COLO668 (cell line): ENCODE results near the gene PPDPF.

Experiments
- DNase-seq: peaks from one replicate; lab custom pipeline; 2025; ENCODE audit not compliant: unreplicated experiment; lab: John Stamatoyannopoulos, UW

Gene PPDPF, protein sequence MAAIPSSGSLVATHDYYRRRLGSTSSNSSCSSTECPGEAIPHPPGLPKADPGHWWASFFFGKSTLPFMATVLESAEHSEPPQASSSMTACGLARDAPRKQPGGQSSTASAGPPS

DNA sequence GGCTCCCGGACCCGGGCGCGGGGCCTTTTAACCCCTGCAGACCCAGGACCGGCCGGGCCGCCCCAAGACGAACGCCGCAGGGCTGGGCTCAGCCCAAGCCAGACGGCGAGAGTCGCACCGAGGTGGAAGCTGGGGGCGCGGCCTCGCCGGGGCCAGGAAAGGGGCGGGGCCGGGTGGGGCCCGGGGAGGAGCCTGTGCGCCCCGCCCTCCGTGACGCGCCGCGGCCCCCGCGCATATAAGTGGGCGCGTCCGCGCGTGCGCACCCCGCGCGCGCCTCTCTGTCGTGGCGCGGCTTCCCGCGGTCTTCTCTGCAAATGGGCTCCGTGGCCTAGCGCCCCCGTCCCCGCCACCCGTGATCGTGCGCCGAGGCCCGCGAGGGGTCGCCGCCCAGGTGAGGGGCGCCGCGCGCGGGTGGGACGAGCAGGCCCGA lies at the start of gene PPDPF:
PPDPF (plus strand) TSS at position 262 of the 430 bp plus-strand sequence. CDS start 544 bp downstream, outside the sequence.
- DNase-seq: peak; percentile 91

DNA sequence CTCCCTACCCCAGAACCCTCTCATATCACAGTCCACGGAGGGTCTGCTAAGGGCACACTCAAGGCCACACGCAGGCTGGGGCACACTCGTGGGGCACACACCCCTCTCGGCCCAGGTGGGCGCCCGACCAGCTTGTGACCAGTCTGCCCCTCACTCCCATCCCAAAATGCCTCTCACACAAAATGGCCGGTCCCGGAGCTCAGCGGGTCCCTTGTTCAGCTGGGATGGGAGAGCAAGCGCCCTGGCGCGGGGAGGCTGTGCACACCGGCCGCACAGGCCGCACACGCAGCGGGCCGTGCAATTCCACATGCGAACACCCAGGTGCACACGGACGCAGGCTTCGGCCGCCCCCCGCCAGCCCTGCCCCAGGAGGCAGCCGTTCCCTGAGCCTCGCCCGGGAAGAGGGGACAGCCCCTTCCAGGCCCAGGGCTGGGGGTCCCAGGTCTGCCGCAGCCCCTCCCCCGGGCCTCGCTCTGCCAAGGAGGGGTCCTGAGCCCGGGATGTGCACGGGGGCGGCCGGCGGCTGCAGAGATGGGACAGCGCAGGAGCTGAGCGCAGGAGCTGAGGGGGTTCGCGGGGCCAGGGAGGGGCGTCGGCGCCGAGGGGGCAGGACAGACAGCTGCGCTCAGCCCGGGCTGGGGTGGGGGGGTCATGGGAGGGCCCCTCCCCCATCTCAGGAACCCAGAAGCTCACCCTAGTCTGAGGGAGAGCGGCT lies 49.4 kb upstream of the PPDPF start:
- no peak for DNase-seq

DNA sequence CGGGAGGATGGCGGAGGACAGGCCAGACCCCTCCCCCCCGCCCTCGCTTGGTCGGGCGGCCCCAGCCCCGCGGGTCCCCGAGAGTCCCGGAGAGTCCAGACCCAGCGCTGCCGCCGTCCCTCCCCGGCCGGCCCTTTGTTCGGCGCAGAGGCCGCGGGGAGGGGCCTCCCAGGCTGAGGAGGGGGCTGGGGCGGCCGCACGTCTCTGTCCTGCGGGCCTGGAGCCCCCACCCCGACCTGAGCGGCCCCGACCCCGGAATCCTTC lies 48.9 kb upstream of the PPDPF start:
- no peak for DNase-seq

DNA sequence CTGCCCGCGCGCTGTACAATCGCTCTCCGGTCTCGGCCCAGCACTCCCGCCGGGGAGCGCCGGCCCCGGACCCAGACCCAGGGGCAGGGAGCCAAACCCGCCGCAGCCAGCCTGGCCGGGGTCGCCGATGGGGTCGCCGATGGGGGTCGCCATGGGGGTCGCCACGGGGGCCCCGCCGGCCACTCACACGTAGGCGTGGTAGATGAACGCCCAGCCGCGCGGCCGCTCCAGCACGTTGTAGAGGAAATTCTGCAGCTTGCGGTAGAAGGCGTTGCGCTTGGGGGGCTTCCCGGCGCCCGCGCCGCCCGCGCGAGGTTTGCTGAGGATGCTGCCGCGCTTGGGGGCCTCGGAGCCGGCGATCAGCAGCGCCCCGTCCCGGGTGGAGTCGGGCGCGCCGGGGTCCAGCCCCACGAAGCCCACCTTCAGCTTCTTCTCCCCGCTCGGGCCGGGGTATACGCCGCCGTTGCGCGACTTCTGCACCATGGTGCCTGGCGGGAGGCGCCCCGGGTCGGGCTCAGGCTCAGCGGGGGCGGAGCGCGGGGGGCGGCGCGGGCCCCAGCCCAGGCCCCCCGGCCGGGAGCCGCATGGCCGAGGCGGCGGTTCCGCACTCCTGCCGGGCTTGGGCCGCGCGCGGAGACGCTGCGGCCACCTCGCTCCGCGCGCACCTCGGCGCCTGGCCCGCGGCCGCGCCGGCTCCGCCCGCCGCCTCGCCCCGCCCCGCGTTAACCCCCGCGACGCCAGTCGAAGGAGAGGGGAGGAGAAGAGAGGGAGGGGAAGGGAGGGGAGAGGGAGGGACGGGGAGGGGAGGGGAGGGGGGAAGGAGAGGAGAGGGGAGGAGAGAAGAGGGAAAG lies 48.4 kb upstream of the PPDPF start, which contains the start of gene KCNQ2:
KCNQ2 (minus strand) TSS at position 675 of the 851 bp plus-strand sequence; CDS start at position 483, 192 bp downstream.
- DNase-seq: no peak

DNA sequence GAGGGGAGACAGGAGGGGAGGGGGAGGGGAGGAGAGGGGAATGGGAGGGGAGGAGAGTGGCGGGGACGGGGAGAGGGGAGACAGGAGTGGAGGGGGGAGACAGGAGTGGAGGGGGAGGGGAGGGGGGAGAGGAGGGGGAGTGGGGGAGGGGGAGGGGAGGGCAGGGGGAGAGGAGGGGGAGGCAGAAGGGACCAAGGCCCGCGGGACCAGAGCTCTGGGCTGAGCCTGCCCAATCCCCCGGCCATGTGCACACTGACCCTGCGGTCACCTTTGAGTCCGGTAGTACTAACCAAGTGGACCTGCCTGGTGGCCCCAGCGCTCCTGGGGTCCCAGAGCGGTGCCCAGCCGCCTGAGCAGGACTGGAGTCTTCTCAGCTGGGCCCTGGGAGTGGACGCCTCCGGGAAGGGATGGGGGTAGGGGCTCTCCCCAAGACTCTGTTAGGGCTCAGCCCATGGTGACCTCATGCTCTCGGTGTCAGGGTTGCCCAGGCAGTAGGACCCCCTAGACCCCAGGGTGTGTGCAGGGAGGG lies 47.6 kb upstream of the PPDPF start:
- no peak for DNase-seq

DNA sequence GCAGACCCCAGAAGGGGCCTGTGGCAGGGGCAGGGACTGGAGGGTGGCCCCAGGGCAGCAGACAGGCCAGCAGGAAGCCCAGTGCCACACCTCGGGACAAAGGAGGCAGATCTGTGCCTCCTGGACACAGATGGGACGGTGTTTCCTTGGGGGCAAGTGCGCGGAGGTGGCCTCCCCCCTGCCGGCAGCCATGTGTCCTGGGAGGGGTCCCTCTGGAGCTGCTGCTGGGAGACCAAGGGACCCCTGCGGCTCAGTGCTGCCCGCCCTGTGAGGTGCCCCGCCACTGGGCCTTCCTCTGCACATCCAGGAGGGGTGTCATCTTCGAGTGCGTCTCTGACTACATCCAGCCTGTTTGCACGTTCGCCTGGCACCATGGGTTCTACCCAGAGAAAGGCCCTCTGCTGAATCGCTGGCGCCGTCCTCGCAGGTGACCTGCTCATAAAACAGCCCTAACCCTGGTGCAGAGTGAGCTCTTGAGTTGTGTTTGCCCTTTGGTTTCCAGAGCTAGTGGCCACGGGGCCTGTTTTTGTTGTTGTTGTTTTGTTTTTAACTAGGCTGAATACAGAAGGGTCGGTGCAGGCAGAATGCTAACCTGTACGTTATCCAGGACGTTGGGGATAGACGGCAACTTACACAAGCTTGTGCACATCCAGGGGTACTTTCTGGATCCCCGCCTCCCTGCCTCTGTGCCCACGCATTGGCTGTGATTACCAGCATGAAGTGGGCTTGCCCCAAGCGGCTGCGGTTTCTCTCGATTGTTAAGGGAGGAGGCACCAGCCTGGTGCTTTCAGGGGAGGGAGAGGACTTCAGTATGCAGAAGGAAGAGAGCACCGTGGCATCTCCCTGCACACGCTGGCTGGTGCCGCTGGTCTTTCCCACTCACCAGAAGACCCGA lies 46.8 kb upstream of the PPDPF start:
- DNase-seq: no peak

DNA sequence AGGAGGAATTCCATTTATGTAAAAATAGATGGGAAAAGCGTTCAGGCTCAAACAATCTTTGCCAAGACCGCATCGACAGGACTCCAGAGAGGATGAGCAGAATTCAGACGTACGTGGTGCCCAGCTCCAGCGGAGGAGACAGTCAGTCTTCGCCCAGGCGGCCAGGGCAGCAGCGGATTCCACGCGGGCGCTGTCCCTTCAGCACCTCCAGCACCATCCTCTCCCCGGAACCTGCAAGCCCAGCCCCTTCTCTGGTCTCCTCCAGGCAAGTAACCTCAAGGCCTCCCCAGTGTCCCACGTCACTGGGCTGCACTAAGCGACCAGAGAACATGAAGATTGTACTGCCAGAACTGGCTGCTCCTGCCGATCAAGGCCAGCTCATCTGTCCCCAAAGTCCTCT lies 45.4 kb upstream of the PPDPF start:
- DNase-seq: no peak

DNA sequence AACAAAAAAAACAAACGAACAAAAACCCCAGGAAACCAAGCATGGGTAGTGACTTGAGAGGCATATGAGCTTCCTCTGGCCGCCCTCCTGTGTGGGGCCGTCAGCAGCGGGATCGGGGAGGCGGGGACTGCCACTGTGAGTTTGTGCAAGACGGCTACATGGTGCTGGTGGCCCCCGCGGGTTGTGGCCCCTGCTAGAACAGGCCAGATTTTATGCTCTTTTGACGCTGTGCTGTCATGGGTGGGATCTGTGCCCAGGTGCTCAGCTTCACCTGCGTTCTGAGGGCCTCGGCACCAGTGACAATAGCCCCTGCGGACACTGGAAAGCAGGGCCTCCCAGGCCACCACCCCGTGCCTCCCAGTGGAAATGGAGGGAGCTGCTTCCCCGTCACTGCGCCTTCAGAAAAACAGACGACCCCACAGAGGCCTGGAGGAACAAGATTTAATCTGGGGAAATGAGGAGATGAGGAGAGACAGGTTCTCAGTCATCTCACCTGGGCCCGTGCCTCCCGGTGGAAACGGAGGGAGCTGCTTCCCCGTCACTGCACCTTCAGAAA lies 43.4 kb upstream of the PPDPF start:
- DNase-seq: no peak

DNA sequence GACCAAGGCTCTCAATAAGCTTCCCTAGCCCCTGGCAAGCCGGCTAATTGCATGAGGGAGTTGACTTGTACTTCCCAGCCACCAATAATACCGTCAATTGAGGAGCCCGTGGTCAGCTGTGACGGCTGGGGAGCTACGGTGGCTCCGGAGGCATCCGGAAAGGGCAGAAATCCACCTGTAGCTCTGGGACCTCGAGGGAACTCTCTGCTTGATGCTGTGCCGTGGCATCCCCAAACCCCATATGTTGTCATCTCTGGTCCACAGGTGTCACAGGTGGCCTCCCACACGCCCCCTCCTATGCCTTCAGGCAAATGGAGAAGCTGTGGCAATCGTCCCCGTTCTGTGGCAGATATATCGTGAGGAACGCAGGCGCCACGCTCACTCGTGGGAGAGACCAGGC lies 42.6 kb upstream of the PPDPF start:
- DNase-seq: no peak

DNA sequence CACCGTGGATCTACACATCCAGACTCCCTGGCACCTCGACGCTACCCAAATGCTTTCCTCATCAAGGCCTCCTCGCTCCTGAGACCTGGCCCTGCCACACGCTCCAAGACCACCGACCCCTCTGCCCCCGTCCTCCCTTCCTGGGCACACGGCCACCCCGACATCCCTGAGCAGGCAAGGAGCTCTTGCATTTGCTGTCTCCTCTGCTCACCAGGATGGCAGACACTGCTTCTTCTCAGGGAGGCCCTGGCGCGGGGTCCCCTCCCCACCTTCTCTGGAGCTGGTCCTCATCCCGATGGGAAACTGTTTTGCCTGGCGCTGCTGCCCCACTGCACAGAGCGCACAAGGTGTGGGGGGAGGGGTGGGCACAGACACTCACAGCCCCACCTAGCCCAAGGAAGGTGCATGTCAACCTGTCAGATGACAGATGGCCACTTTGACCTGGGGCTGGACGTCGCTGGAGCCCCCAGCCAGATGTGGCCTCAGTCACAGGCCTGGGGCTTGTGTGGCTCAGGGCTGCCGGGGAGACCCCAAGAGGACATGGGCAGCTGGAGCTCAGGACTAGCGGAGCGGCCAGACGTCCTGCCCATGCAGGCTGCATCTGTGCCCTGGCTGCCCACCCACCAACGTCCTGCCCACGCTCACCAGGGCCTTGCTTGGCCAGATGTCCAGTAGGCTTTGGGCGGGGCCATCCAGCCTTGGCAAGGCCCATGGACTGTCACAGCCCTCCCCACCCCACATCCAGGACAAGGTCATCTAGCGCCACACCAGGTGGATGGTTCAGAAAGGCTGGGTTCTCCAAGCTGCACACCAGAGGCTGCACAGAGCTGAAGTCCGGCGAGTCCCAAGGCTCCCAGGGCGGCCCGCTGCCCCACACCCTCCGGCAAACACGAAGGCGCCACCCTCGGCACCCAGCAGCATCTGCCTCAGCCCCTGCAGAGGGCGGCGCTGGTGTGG lies 41.9 kb upstream of the PPDPF start:
- no peak for DNase-seq

DNA sequence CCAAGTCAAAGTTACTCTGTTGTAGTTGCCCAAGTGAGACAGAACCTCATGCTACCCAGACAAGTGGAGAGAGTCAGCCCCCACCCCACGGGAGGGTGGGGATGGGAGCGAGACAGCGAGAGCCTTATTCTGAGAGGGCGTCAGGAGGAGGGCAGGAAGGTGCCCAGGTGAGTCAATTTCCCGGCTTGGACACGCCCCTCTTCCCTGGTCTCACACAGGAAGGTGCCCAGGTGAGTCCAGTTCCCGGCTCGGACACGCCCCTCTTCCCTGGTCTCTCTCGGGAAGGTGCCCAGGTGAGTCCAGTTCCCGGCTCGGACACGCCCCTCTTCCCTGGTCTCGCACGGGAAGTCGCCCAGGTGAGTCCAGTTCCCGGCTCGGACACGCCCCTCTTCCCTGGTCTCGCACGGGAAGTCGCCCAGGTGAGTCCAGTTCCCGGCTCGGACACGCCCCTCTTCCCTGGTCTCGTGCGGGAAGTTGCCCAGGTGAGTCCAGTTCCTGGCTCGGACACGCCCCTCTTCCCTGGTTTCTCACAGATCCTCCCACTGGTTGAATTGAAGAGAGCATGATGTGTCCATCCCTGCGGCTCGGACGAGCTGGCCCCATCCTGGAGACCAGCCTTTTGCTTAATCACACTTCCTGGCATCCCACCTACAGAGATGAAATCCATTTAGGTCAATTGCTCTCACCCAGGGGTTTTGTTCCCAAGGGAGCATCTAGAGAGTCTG lies 40.7 kb upstream of the PPDPF start:
- DNase-seq: peak; percentile 26

DNA sequence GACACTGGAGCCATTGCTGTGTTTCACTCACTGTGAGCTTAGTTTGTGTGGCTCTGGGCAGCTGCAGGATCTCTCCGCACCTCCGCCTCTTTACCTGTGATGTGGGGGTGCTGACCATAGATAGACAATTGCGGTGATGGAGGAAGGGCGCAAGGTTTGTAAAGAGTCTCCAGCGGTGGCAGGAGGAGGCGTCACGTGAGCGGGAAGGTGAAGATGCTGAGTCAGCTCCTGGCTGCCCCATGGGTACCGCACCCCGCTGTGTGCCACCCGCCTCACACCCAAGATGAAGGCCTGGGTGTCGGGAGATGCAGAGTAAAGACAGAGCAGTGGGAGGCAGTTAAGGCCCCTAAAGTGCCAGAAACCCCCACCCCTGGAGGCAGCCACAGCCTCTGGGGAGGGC lies 39.1 kb upstream of the PPDPF start:
- DNase-seq: no peak

DNA sequence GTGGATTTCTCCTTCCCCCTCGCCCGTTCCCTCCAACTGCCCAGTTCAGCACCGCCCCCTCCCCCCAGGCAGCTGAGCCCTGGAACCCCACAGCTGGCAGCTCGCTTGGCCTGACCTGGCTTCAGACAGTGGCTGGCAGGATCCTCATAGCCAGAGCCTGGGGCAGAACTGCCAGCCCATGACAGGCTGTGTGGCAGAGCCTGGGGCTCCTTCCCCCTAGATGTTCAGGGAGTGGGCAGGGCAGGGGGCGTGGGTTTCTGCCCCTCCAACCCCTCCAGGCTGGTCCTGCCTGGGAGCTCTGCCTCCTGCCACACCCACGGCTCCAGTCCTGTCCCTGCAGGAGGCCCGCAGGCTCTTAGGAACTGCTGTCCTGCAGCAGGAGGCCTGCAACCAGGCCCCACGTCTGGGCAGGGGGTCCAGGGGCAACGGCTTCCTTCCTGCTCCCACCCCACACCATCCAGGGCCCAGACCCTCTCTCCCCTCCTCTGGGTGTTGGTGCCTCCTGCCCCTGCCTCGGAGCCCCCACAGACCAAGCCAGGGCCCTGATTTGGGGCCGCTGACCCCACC lies 38.5 kb upstream of the PPDPF start:
- DNase-seq: peak; percentile 13

DNA sequence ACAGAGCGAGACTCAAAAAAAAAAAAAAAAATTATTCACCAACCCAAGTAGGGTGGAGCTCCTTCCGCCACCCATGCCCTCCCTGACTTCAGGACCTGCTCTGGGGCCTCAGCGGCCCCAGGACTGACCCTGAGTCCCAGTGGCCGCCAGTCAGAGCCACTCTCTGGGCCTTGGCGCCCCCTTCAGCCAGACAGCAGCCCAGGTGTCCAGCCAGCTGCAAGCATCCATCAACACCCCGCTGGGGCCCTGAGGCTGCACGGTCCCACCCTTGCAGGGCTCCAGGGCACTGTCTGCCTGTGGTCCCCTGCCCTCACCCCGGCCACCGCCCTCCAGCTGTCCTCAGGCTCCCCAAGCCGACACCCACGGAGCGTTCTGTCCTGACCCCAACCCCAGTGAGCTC lies 36.7 kb upstream of the PPDPF start:
- DNase-seq: peak; percentile 38

DNA sequence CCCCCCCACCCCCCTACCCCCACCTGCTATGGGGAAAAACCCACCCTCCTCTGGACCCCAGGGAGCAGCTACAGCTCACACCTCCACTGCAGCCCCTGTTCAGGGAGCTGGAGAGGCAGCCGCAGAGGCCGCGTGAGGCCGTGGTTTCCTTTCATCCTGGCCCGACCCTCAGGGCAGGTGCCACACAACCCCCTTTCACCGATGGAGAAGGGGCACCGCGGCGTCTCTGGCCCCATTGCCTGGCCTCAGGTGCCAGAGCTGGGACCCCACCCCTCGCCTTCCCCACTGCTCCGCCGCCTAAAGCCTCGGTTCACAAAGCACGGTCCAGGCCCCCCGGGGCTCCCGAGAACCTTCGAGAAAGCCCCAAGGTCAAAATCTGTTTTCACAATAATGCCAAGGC lies 36.3 kb upstream of the PPDPF start:
- no peak for DNase-seq

DNA sequence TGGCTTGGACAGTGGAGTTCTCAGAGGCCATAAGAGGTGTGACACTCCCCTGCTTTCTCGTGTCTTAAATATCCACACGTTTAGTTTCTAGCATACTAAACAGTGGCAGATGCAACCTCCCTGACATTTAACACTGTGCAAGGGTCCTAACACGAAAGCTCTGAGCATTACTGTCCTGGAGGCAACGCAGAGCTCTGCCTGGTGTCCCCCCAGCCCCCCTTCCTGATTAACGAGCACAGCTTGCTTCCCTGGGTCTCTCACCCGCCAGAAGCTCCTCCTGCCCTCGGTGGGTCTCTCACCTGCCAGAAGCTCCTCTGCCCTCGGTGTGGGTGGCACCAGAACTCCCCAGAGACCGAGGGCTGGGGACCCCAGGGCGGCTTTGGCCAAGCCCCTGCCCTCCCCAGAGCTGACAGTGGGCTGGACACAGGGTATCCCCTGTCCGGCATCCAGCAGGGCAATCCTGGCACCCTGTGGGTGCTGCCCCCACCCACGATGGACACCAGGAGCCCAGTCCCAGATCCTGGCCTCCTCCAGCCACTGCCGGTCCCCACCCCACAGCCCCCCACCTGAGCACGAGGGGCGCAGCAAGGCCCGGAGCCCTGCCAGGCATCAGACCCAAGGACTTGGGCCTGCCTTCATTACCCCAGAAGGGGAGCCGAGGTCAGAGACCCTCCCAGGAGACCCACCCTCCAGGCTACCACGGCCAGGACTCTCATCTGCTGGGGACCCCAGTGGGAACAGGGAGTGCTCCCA lies 35.7 kb upstream of the PPDPF start:
- no peak for DNase-seq

DNA sequence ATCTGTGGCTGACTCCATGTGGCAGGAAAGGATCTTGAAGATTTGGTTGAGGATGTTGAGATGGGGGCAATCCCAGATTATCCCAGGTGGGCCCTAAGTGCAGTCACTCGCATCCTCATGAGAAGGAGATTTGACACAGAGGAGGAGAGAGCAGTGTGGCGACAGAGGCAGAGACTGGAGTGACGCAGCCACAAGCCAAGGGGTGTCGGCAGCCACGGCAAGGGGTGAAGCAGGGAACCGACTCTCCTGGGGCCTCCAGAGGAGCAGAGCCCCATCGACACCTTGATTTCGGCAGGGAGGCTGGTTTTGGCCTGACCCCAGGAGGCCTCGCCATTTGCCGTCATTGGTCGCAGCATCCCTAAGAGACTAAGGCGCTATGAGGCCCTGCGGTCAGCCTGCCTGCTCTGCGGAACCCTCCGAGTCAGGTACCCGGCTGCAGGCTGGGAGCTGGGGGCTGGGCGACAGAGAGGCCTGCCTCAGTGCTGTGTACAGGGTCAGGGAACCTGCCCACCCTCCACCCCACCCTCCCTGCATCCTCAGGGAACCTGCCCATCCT lies 34.2 kb upstream of the PPDPF start:
- DNase-seq: no peak
